GM19397 (cell line): ENCODE measurements around the gene USP25.
A peak's percentile ranks its signal among the peaks of the same experiment; 100 is the strongest.

Experiments used
- ATAC-seq: cut with Tn5 transposase; IDR thresholded peaks from one replicate; pipeline ENCODE4 v1.9.1; 2021; ENCODE audit warnings: mild to moderate bottlenecking, moderate library complexity; ENCODE audit not compliant: unreplicated experiment

Gene USP25

DNA sequence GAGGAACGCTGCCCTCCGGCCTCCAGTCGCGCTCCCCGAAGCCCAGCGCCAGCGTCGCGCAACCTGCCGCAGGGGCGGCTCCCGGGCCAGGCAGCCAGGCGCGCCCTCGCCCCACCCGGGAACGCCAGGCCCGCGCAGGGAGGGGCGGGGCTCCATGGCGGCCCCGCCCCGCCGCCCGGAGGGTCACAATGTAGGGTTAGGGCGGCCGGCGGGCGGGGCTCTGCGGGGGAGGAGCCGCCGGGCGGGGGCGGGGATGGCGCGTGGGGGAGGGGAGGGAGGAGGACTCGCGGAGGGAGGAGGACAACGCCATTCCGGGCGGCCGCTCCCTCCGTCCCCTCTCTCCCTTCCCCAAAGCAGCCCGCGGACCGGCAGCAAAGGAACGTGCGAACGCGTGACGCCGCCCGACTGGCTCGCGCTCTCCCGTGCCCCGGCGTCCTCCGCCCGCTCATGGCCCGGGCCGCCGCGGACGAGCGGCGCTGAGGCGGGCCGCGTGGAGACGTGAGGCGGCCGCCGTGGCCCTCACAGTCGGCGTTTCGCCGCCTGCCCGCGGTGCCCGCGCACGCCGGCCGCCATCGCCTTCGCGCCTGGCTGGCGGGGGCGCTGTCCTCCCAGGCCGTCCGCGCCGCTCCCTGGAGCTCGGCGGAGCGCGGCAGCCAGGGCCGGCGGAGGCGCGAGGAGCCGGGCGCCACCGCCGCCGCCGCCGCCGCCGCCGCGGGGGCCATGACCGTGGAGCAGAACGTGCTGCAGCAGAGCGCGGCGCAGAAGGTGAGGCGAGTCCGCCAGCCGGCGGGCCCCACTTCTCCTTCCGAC is at the start of gene USP25:
Gene USP25, plus strand, starts transcription at position 309 of the 810 bp plus-strand sequence. Its CDS starts 412 bp downstream, at position 721.
- peak; percentile 81 for ATAC-seq

- ATAC-seq: no peak
Measured at GRCh38 chr21:15682186-15682895, 47.4 kb upstream of the USP25 start.

GRCh38 chr21:15682977-15683376 is 46.8 kb upstream of the USP25 start:
- ATAC-seq: no peak

GRCh38 chr21:15686506-15686905 is 43.3 kb upstream of the USP25 start:
- no peak for ATAC-seq

DNA sequence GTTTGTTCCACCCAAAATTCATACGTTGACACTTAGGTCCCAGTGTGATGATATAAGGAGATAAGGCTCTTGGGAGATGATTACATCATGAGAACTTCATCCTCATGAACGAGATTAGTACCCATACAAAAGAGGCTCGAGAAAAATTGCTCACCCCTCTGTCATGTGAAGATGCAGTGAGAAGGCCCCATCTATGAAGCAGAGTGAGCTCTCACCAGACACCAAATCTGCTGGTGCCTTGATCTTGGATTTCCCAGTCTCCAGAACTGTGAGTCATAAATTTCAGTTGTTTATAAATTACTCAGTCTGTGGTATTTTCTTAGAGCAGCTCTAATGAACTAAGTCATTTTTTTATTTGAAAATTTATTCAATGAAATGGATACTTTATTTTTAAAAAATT is 42.6 kb upstream of the USP25 start:
- ATAC-seq: no peak

GRCh38 chr21:15688016-15688415 is 41.8 kb upstream of the USP25 start:
- ATAC-seq: no peak

DNA sequence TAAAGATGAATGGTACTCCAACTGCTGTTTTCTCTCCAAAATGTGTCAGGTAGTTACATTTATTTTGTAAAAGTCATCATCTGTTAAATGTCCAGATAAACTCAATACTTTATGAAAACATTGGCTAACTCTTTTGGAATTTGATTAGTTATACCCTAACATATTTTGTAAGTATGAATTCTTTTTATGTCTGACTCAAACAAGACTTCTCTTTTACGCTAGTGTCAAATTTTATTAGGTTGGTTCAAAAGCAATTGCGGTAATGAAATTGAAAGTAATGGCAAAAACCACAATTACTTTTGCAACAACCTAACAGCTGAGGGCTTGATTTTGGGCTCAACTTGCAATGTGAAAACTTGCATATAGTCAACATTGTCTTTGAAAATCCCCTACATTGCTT is 41.0 kb upstream of the USP25 start:
- no peak for ATAC-seq

- ATAC-seq: no peak
Measured at GRCh38 chr21:15692711-15693110, 37.1 kb upstream of the USP25 start.

- ATAC-seq: no peak
Measured at GRCh38 chr21:15695241-15695640, 34.5 kb upstream of the USP25 start.

DNA sequence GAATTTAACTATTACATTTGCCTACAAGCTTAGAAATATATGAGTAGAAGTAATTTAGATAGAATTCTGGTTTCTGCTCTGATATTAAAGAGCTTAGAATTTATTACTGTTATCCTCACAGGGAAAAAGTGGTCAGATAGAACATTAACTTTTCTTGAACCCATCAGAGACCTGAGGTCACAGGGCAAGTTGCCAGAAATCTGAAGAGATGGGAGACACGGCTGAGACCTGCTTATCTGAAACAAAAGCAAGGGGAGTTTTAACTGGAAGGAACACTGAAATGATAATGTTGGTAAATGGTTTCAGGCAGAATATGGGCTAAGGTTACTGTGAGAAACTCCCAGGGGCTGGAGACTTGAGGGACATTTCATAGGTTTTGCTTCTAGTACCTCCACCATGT is 28.0 kb upstream of the USP25 start:
- ATAC-seq: no peak

DNA sequence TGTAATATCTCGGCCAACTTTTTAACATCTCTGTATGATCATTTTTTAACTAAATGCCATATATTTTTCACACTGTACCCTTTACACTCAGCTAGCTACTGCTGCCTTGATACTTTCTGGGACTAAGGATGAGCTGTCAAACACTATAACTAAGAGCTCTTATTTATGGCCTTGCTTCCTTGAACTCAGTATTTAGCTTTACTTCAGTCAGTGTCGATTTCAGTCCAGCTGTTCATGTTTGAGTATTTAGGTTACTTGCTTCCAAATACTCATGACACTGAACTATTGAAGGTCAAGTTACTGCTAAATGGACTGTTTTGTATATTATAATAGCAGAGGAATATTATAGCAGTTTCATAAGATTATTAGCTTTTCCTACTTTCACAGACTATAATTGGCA is 25.9 kb upstream of the USP25 start:
- no peak for ATAC-seq

DNA sequence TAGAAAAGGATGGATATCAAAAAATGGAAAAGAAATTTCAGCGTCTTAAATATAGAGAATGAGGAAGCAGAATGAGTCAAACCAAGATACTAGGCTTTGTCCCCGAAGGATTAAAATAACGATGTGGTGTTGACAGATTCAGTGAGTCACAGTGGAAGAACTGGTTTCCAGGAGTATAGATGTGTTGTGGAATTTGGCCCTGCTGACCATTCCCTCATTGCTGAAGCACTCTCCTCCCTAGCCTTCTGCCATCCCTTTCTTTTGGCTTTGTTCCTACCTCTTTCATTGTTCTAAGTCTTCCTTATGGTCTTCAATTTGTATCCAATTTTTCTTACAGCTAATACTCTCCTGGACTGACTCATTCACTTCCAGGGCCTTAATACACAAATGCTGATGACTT is 23.1 kb upstream of the USP25 start:
- ATAC-seq: no peak

DNA sequence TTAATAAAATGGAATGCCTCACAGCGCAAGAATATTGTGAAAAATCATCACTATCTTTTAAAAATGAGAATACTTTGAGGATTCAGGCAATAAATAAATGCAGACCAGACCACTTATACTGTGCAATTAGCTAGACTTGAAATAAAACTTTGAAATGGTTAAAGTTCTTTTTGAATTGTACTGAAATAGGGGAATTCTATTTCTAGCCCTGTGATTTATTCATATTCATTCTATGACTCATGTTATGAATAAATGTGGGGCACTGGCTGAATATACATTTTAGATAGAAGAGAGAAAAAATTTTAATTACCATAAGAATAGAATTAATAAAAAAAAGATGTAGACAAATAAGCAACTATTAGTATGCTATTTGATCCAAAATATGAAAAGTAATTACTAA is 16.4 kb upstream of the USP25 start:
- ATAC-seq: no peak

- no peak for ATAC-seq
Measured at GRCh38 chr21:15718711-15719110, 11.1 kb upstream of the USP25 start.

GRCh38 chr21:15719976-15720375 is 9.8 kb upstream of the USP25 start:
- no peak for ATAC-seq

DNA sequence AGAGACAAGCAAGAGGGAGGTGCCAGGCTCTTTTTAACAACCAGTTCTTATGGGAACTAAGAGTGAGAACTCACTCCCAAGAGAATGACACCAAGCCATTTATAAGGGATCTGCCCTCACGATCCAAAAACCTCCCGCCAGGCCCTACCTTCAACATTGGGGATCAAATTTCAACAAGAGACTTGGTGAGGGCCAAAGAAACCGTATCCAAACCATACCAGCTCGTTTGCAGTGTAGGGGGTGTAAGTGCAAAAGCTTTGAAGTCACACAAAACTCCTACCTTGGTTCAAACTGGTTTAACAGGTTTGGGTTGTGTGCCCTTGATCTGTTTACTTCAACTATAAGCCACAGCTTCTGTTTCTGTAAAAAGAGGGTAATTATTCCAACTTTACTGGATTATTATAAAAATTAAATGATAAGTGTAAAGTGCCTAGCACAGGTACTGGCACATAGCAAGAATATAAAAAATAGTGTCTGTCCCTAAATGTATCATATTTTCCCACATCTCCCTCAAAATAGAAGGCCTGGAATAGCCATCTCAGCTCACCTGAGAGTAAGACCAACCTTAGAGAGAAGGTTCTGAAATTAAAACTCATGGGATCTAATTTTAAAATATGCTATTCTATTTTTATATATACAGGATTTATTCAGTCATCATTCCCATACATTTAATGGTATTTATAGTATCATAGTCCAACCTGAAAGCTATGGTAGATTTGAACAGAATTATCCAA is 7.0 kb upstream of the USP25 start:
- no peak for ATAC-seq

- ATAC-seq: no peak
Measured at GRCh38 chr21:15725949-15726348, 3.8 kb upstream of the USP25 start.

DNA sequence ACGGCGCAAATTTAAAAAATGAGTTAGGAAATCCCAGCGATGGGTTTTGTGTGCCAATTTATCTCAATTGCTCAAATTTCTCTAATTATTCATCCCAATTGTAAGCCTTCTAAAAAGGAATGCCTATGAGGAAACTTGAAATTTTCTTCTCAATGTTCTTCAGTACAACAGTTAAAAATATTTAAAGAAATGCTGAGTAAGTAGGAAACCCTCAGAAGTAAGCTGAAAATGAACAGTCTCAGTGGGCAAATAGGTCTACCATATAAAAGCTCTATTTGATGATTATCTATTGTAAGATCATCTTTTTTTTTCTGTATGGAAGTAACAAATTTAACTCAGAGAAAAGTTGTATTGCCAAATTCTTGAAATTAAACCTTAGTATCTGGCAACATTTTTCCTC is 1.7 kb upstream of the USP25 start:
- ATAC-seq: no peak

- ATAC-seq: no peak
Measured at GRCh38 chr21:15729346-15729673, 472 bp upstream of the USP25 start.

DNA sequence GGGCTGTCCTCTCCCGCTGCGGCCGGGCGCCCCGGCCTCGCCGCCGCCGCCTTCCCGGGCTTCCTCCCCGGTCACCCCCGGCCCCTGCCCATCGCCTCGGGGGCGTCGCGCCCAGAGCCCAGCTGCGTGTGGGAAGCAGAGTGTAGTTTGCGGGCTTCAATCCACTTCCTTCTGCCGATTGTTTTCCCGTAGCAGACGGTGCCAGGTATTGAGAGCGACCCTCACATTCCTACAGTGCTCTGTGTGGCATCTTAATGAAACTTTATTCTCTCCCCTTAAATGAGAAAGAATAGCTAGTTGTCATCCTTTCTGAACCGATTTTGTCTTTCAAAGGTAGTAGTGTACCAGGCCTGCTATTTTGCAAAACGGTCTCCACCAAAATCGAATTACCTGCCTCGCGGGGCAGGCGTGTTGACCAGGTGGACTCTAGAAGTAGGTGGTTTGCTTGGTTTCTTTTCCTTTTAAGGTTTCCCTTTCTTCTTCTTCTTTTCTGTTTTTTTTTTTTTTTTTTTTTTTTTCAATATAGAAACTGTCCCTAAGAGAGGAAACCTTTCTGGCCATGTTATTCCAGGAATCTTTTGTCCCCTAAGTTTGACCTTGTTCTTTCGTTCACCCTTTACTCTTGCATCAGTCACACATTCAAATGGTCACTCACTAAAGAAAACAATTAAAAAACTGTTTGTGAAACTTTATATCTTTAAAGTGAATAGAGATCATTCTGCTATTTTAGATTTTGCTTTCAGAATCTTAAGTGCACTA is 881 bp downstream of the USP25 start:
- no peak for ATAC-seq

DNA sequence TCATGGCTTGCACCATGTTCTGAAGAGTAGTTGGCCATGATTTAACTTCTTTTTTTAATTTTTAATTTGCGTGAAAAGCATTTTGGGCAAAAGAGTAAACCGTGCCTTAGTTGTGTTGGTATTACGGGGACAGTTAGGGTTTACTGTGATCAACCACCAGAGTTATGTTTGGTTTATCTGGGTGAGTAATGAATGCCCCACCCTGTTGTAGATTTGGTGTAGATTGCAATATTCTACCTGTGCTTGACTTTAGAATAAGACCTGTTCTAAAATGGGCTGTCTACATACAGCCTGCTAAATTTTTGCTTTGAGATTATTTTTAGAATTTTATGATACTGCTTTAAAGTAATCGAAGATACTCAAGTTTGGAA is 1.4 kb downstream of the USP25 start:
- ATAC-seq: no peak
